HepG2 (cell line): ENCODE measurements around the gene SLIT3. TPM values are rescaled to one million over a fixed set of nuclear protein-coding genes. Genes with fewer than 3 reads are reported as not detected.
A peak's percentile ranks its signal among the peaks of the same experiment; 100 is the strongest.
"Not testable (repeated sequence)": the region's sequence is repeated elsewhere in the genome, so short reads cannot be mapped to it uniquely, and the experiment has no call there.

Experiments
- ATAC-seq: fragments of 200-7000 bp; cut with Tn5 transposase; 3 replicates; pipeline ENCODE4 v1.9.1; 2020; ENCODE audit warnings: mild to moderate bottlenecking, moderate library complexity
- BruUV-seq: library from RNA; stranded (reverse); fragments of 400-500 nt; replicated peaks from 2 replicates; lab custom pipeline; 2021; lab: Mats Ljungman, UMichigan
- CTCF ChIA-PET: fragments of 300-600 bp; formaldehyde crosslinking; extraction: SDS; loops from one replicate; lab custom pipeline; 2021; ENCODE audit warnings: low total read pairs, inconsistent platforms, low intra/inter-chr PET ratio; lab: Yijun Ruan, JAX
- POLR2A ChIA-PET: fragments of 350-600 bp; sonication (Branson Sonifier 250); formaldehyde crosslinking; loops from one replicate; lab custom pipeline; 2020; ENCODE audit warnings: antibody characterized with exemption, inconsistent platforms; lab: Yijun Ruan, JAX
- DNase-seq: peaks from one replicate; pipeline ENCODE4 v3.0.0-alpha.2; 2015; ENCODE audit warnings: low spot score
- FAIRE-seq: peaks from 3 replicates; lab custom pipeline; 2011; peaks lifted over from hg19 to GRCh38; lab: Jason Lieb, UNC
- H2AFZ ChIP-seq: one replicate; pipeline ENCODE4 v1.6.1; 2011; ENCODE audit warnings: low read length, inconsistent platforms
- H3K27ac ChIP-seq: fragments of 300-600 bp; 3 replicates; pipeline ENCODE4 v1.8.0; 2011; ENCODE audit warnings: mixed run types, mild to moderate bottlenecking, mixed read lengths, low read length, inconsistent platforms; ENCODE audit not compliant: insufficient read depth; ENCODE audit errors: extremely low read length
- H3K27me3 ChIP-seq, 2 experiments: fragments of 200-600 bp in 1 of 2; 2 replicates in 1 of 2; 3 replicates in 1 of 2; pipeline versions ENCODE4 v1.6.0 to v1.8.0; 2011; ENCODE audit warnings: low read length in 2 of 2, mild to moderate bottlenecking in 2 of 2, moderate library complexity in 2 of 2, inconsistent platforms in 1 of 2; ENCODE audit not compliant: insufficient read depth in 2 of 2, control insufficient read depth in 1 of 2
- H3K36me3 ChIP-seq, 2 experiments: fragments of 200-600 bp in 1 of 2; replicated peaks in 1 of 2; 2 replicates in 1 of 2; 3 replicates in 1 of 2; pipeline versions ENCODE4 v1.5.1 to v1.8.0; 2011; ENCODE audit warnings: low read length in 2 of 2, inconsistent platforms in 1 of 2; ENCODE audit not compliant: insufficient read depth in 2 of 2, control insufficient read depth in 1 of 2
- H3K4me1 ChIP-seq: 2 replicates; pipeline ENCODE4 v1.5.1; 2012; ENCODE audit warnings: low read length, inconsistent platforms; ENCODE audit not compliant: insufficient read depth
- H3K4me2 ChIP-seq: 2 replicates; pipeline ENCODE4 v1.6.0; 2011; ENCODE audit warnings: low read depth, low read length, inconsistent platforms
- H3K4me3 ChIP-seq, 3 experiments: fragments of 200-600 bp in 1 of 3; sonication (generic), shearing (Covaris generic) in 1 of 3; replicated peaks in 1 of 3; 2 replicates each; pipeline ENCODE4 v1.5.1; 2011 to 2016; ENCODE audit warnings: low read length in 3 of 3, inconsistent platforms in 2 of 3, low read depth in 2 of 3, mild to moderate bottlenecking in 2 of 3, control low read depth in 1 of 3, mixed read lengths in 1 of 3; ENCODE audit not compliant: insufficient read depth in 1 of 3
- H3K79me2 ChIP-seq: one replicate; pipeline ENCODE4 v1.6.1; 2011; ENCODE audit warnings: low read length, inconsistent platforms; ENCODE audit not compliant: insufficient read depth
- H3K9ac ChIP-seq: 2 replicates; pipeline ENCODE4 v1.6.0; 2011; ENCODE audit warnings: mild to moderate bottlenecking, low read depth, low read length, inconsistent platforms; ENCODE audit not compliant: insufficient read depth
- H3K9me3 ChIP-seq: 2 replicates; pipeline ENCODE4 v1.5.1; 2012; ENCODE audit warnings: mild to moderate bottlenecking, low read length
- H4K20me1 ChIP-seq: 2 replicates; pipeline ENCODE4 v1.6.0; 2011; ENCODE audit warnings: inconsistent platforms, mild to moderate bottlenecking, low read length, moderate library complexity; ENCODE audit not compliant: insufficient read depth
- CBX5 ChIP-seq: sonication (generic); formaldehyde crosslinking; IDR thresholded peaks from 2 replicates; pipeline ENCODE4 v1.4.0; 2020; ENCODE audit warnings: missing genetic modification reagents, borderline replicate concordance
- FOXA1 ChIP-seq, 2 experiments: fragments of 450-650 bp in 1 of 2; sonication (generic) in 1 of 2; formaldehyde crosslinking in 1 of 2; IDR thresholded peaks; 2 replicates each; pipeline versions ENCODE4 v1.4.0 to v1.6.1; 2016 to 2020; ENCODE audit warnings: missing genetic modification reagents in 1 of 2
- FOXA3 ChIP-seq: IDR thresholded peaks from 2 replicates; pipeline ENCODE4 v1.6.1; 2016; ENCODE audit warnings: missing genetic modification reagents, missing compliant biosample characterization
- GABPB1 ChIP-seq: IDR thresholded peaks from 2 replicates; pipeline ENCODE4 v1.6.1; 2016; ENCODE audit warnings: mild to moderate bottlenecking, missing genetic modification reagents, moderate library complexity, missing compliant biosample characterization
- GATAD2A ChIP-seq: IDR thresholded peaks from 2 replicates; pipeline ENCODE4 v1.6.1; 2016
- HOXA3 ChIP-seq: sonication (generic); formaldehyde crosslinking; IDR thresholded peaks from 2 replicates; pipeline ENCODE4 v1.5.0; 2020; ENCODE audit warnings: missing genetic modification reagents
- PAXIP1 ChIP-seq: sonication (generic); formaldehyde crosslinking; conservative IDR thresholded peaks from 2 replicates; pipeline ENCODE4 v1.4.0; 2020; ENCODE audit warnings: mild to moderate bottlenecking, missing genetic modification reagents, moderate library complexity
- POGZ ChIP-seq: sonication (generic); formaldehyde crosslinking; IDR thresholded peaks from 2 replicates; pipeline ENCODE4 v1.4.0; 2020; ENCODE audit warnings: mild to moderate bottlenecking, missing genetic modification reagents
- SALL1 ChIP-seq: sonication (generic); formaldehyde crosslinking; IDR thresholded peaks from 2 replicates; pipeline ENCODE4 v1.8.0; 2022; ENCODE audit warnings: mild to moderate bottlenecking, missing genetic modification reagents
- SOX13 ChIP-seq, 3 experiments: fragments of 450-650 bp in 1 of 3; sonication (generic) in 1 of 3; formaldehyde crosslinking in 1 of 3; IDR thresholded peaks in 2 of 3; conservative IDR thresholded peaks in 1 of 3; 2 replicates each; pipeline versions ENCODE4 v1.5.0 to v1.6.1; 2016 to 2020; ENCODE audit warnings: antibody characterized with exemption in 1 of 3, mild to moderate bottlenecking in 1 of 3, missing compliant biosample characterization in 1 of 3, missing genetic modification reagents in 1 of 3, moderate library complexity in 1 of 3
- YY1 ChIP-seq: IDR thresholded peaks from 2 replicates; pipeline ENCODE4 v1.6.1; 2011; ENCODE audit warnings: low read length, low read depth, moderate library complexity, mild to moderate bottlenecking; ENCODE audit not compliant: insufficient read depth, insufficient replicate concordance
- ZFP91 ChIP-seq: sonication (generic); formaldehyde crosslinking; IDR thresholded peaks from 2 replicates; pipeline ENCODE4 v1.9.0; 2022; ENCODE audit warnings: missing genetic modification reagents, mild to moderate bottlenecking, borderline replicate concordance
- ZMYM4 ChIP-seq: sonication (generic); formaldehyde crosslinking; IDR thresholded peaks from 2 replicates; pipeline ENCODE4 v1.8.1; 2023; ENCODE audit warnings: mild to moderate bottlenecking, missing genetic modification reagents
- WGBS: methylation state at CpG from one replicate; pipeline ENCODE4 v1.1.6; 2017; ENCODE audit warnings: low lambda C conversion rate; 5-methylcytosine and 5-hydroxymethylcytosine counted together
- in situ Hi-C: cut with HindIII; loops from 2 replicates; pipeline ENCODE4 v1.10.0; 2017; ENCODE audit warnings: low pct_unique_long_range_greater_than_20kb; ENCODE audit not compliant: extremely low pct_ligation_motif_present
- intact Hi-C: fragments of 100-400 bp; cut with micrococcal nuclease; formaldehyde crosslinking; loops from one replicate; pipeline ENCODE4 v1.10.0; 2022; ENCODE audit not compliant: unreplicated experiment
- polyA plus RNA-seq, 8 experiments: library from polyadenylated mRNA; depleted of rRNA in 3 of 8; stranded (reverse) in 7 of 8; unstranded in 1 of 8; fragments of >200 nt; fragmentation: Illumina TruSeq in 4 of 8; extraction: Trizol in 4 of 8; gene quantifications; 2 replicates each; pipeline versions ENCODE4 v1.2.1 to v1.2.3, GENCODE V29; 2011 to 2016; ENCODE audit warnings: low read depth in 4 of 8, missing spikeins in 1 of 8, mixed read lengths in 1 of 8; ENCODE audit not compliant: insufficient read depth in 1 of 8
- total RNA-seq, 5 experiments: library from RNA; depleted of rRNA; stranded (reverse); fragments of >200 nt; fragmentation: Illumina TruSeq; extraction: Trizol; gene quantifications; 2 replicates each; pipeline ENCODE4 v1.2.3, GENCODE V29; 2016; ENCODE audit warnings: low read depth in 1 of 5

The SLIT3 gene
- total and polyA plus RNA-seq, 2 of the 13 experiments (the other 11 are each of a cell fraction or from before 2014, with no cell fraction given): not detected

GRCh38 chr5:168630958-168631357, 670.0 kb downstream of the SLIT3 start:
- H4K20me1 ChIP-seq; H2AFZ ChIP-seq; H3K27me3 ChIP-seq; H3K9ac ChIP-seq; in situ Hi-C loops; H3K79me2 ChIP-seq; BruUV-seq; intact Hi-C loops; H3K36me3 ChIP-seq; H3K27ac ChIP-seq; DNase-seq; FAIRE-seq; H3K9me3 ChIP-seq; CTCF ChIA-PET; TF ChIP-seq FOXA1, SOX13 (IDR thresholded peaks at IDR 0.05): not testable (repeated sequence)
- WGBS: 22% methylated on average over 7 of the region's 13 CpGs
- Histone ChIP-seq H3K4me1 (peaks cover 34% of the 10 kb centered on the region), H3K4me2 (peak overlapping the region; percentile 47), H3K4me3 (peak overlapping the region in 1 of 3 experiments; percentile 33; a peak in 1 of 6 replicates)
- ATAC-seq: peak; percentile 77
- POLR2A ChIA-PET: interaction anchor here (1.0 to 1.6 kb wide), 2 partner anchors 39 to 51 kb away, joined by 3 to 6 read pairs; partner anchors contain the start of gene PANK3
- TF ChIP-seq SALL1 (CRISPR knock-in tag): peak; percentile 52; the same call in 1 of the 2 replicates
- TF ChIP-seq CBX5 (CRISPR knock-in tag): 0 out of 2 replicates have a peak, but pooled peaks have one; percentile 40
- TF ChIP-seq YY1: peak; percentile 45
- peak; percentile 34; the same call in 1 of the 2 replicates for TF ChIP-seq HOXA3 (CRISPR knock-in tag)
- TF ChIP-seq GABPB1 (CRISPR knock-in tag): 0 out of 2 replicates have a peak, but pooled peaks have one; percentile 13
- TF ChIP-seq FOXA1 (CRISPR knock-in tag; IDR thresholded peaks at IDR 0.05): peak; percentile 19; the same call in 1 of the 2 replicates
- TF ChIP-seq GATAD2A: 0 out of 2 replicates have a peak, but pooled peaks have one; percentile 23
- peak; percentile 85 for TF ChIP-seq ZMYM4 (CRISPR knock-in tag)
- peak; percentile 66 for TF ChIP-seq POGZ
- TF ChIP-seq SOX13 (CRISPR knock-in tag; conservative IDR thresholded peaks at IDR 0.05 in 1 of 2, IDR thresholded peaks at IDR 0.05 in 1 of 2): 0 out of 4 replicates have a peak, but pooled peaks of 1 of the 2 experiments have one; percentile 8
- TF ChIP-seq ZFP91 (CRISPR knock-in tag): 0 out of 2 replicates have a peak, but pooled peaks have one; percentile 18
- TF ChIP-seq PAXIP1 (CRISPR knock-in tag): 0 out of 2 replicates have a peak, but pooled peaks have one; percentile 9
- TF ChIP-seq FOXA3 (CRISPR knock-in tag): 0 out of 2 replicates have a peak, but pooled peaks have one; percentile 42
